ENCODE results near the gene CYB561D2.

CYB561D2 gene

GRCh38 chr3:50338965-50339364, 11.7 kb upstream of the CYB561D2 start:
- Histone ChIP-seq H3K4me3 (ENCODE audit: low read length) (peak overlapping the region; percentile 83), H3K27me3 (ENCODE audit: control insufficient read depth, low read length) (no peaks in the 10 kb centered on the region), H4K20me1 (ENCODE audit: control insufficient read depth, insufficient read depth, low read depth, low read length) (0 out of 2 replicates have a peak, but pooled peaks cover 10% of the 10 kb centered on the region), H3K36me3 (ENCODE audit: control insufficient read depth, low read length) (peaks cover 49% of the 10 kb centered on the region), H3K27ac (ENCODE audit: low read depth, low read length) (peak overlapping the region; percentile 90), H3K4me2 (ENCODE audit: low read length) (peak overlapping the region; percentile 98), H3F3A (ENCODE audit: control insufficient read depth, insufficient read depth) (peaks cover 14% of the 10 kb centered on the region), H3K9me3 (ENCODE audit: control insufficient read depth, insufficient read depth, low read length) (no peaks in the 10 kb centered on the region), H3K9me2 (replicated peaks; ENCODE audit: control insufficient read depth, low read length) (no peaks in the 10 kb centered on the region), H3K79me2 (ENCODE audit: control insufficient read depth, low read length) (peaks cover 65% of the 10 kb centered on the region), H3K4me1 (ENCODE audit: control insufficient read depth, low read length) (peaks cover 64% of the 10 kb centered on the region)
- TF ChIP-seq CTCF (IDR thresholded peaks at IDR 0.05; ENCODE audit: low read depth, low read length, poor library complexity, severe bottlenecking) = peak; percentile 21
- TF ChIP-seq EZH2phosphoT487 (IDR thresholded peaks at IDR 0.05; ENCODE audit: borderline replicate concordance, low read length) = no peak

- H3K4me1 ChIP-seq (ENCODE audit: control insufficient read depth, low read length) = peaks cover 58% of the 10 kb centered on the region
- H3K9me2 ChIP-seq (replicated peaks; ENCODE audit: control insufficient read depth, low read length) = no peaks in the 10 kb centered on the region
- H3K79me2 ChIP-seq (ENCODE audit: control insufficient read depth, low read length) = peaks cover 58% of the 10 kb centered on the region
- H3K27me3 ChIP-seq (ENCODE audit: control insufficient read depth, low read length) = no peaks in the 10 kb centered on the region
- H3K9me3 ChIP-seq (ENCODE audit: control insufficient read depth, insufficient read depth, low read length) = no peaks in the 10 kb centered on the region
- TF ChIP-seq CTCF (IDR thresholded peaks at IDR 0.05; ENCODE audit: low read depth, low read length, poor library complexity, severe bottlenecking) = no peak
- TF ChIP-seq EZH2phosphoT487 (IDR thresholded peaks at IDR 0.05; ENCODE audit: borderline replicate concordance, low read length) = no peak
- H4K20me1 ChIP-seq (ENCODE audit: control insufficient read depth, insufficient read depth, low read depth, low read length) = 0 out of 2 replicates have a peak, but pooled peaks cover 10% of the 10 kb centered on the region
- H3K4me2 ChIP-seq (ENCODE audit: low read length) = peak overlapping the region; percentile 98
- peak overlapping the region; percentile 83 for H3K4me3 ChIP-seq (ENCODE audit: low read length)
- H3K27ac ChIP-seq (ENCODE audit: low read depth, low read length) = peak overlapping the region; percentile 90
- peaks cover 14% of the 10 kb centered on the region for H3F3A ChIP-seq (ENCODE audit: control insufficient read depth, insufficient read depth)
- peaks cover 42% of the 10 kb centered on the region for H3K36me3 ChIP-seq (ENCODE audit: control insufficient read depth, low read length)
Observed at GRCh38 chr3:50339485-50340146, 11.0 kb upstream of the CYB561D2 start.

GRCh38 chr3:50340147-50340447, 10.6 kb upstream of the CYB561D2 start:
- Histone ChIP-seq H3F3A (ENCODE audit: control insufficient read depth, insufficient read depth) (peaks cover 14% of the 10 kb centered on the region), H3K9me3 (ENCODE audit: control insufficient read depth, insufficient read depth, low read length) (no peaks in the 10 kb centered on the region), H3K27me3 (ENCODE audit: control insufficient read depth, low read length) (no peaks in the 10 kb centered on the region), H4K20me1 (ENCODE audit: control insufficient read depth, insufficient read depth, low read depth, low read length) (0 out of 2 replicates have a peak, but pooled peaks cover 10% of the 10 kb centered on the region), H3K27ac (ENCODE audit: low read depth, low read length) (peak overlapping the region; percentile 90), H3K36me3 (ENCODE audit: control insufficient read depth, low read length) (peaks cover 38% of the 10 kb centered on the region), H3K4me2 (ENCODE audit: low read length) (peak overlapping the region; percentile 98), H3K79me2 (ENCODE audit: control insufficient read depth, low read length) (peaks cover 53% of the 10 kb centered on the region), H3K4me1 (ENCODE audit: control insufficient read depth, low read length) (peaks cover 54% of the 10 kb centered on the region), H3K4me3 (ENCODE audit: low read length) (peak overlapping the region; percentile 83), H3K9me2 (replicated peaks; ENCODE audit: control insufficient read depth, low read length) (no peaks in the 10 kb centered on the region)
- TF ChIP-seq EZH2phosphoT487 (IDR thresholded peaks at IDR 0.05; ENCODE audit: borderline replicate concordance, low read length) (no peak), CTCF (IDR thresholded peaks at IDR 0.05; ENCODE audit: low read depth, low read length, poor library complexity, severe bottlenecking) (no peak)
